Skeletal muscle satellite cell (primary cell): ENCODE data around the gene CRYGS.

Experiments
- H3K27me3 ChIP-seq: 2 replicates; pipeline ENCODE4 v1.7.0; 2013; ENCODE audit warnings: low read length; ENCODE audit not compliant: control insufficient read depth, insufficient read depth
- H3K36me3 ChIP-seq: 2 replicates; pipeline ENCODE4 v1.7.0; 2013; ENCODE audit warnings: mild to moderate bottlenecking, control low read depth, low read length; ENCODE audit not compliant: insufficient read depth
- H3K4me1 ChIP-seq: 2 replicates; pipeline ENCODE4 v1.7.0; 2013; ENCODE audit warnings: low read length; ENCODE audit not compliant: control insufficient read depth, insufficient read depth
- H3K4me2 ChIP-seq: 2 replicates; pipeline ENCODE4 v1.7.0; 2013; ENCODE audit warnings: mild to moderate bottlenecking, low read length
- H3K4me3 ChIP-seq: 2 replicates; pipeline ENCODE4 v1.7.0; 2013; ENCODE audit warnings: low read length
- H3K9ac ChIP-seq: 2 replicates; pipeline ENCODE4 v1.7.0; 2013; ENCODE audit warnings: mild to moderate bottlenecking, low read depth, low read length, moderate library complexity
- H3K9me3 ChIP-seq: replicated peaks from 2 replicates; pipeline ENCODE4 v1.7.0; 2013; ENCODE audit warnings: mild to moderate bottlenecking, control low read depth, low read length

CRYGS gene

DNA sequence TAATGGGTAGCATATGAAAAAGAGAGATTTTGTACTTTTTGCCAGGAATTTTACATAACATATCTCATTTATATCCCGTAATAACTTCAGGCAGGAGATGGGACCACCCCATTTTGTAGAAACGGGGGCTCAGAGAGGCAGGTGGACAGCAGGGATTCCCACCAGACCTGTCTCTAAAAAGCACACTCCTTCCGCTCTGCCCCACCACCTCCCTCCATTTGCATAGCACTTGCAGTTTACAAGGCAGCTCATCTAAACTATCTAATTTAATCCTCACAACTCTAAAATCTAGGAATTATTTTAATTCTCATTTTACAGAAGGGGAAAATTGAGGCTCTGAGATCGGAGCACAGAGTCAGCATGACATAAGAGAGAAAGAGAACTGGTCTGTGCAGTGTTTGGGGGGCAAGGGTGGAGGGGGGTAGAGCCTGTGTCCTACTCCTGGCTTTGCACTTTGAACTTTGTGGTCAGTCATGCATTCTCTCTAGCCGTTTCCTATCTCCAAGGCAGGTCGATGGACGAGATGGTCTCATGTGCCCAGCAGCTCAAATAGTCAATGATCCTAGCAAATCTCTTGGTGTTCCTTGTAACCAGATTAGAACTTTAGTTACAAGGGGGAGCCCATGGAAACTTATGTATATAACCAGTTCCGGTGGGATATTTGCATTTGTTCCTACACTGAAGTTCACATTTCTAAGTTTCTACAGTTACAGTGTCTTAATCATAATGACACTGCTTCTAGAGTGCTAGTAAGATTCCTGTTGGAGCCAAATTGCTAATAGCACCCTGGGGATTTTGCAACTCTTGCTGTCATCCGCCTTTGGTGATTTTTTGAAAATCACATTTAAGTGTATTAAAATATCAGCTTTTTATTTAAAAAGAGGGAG lies 18.6 kb downstream of the CRYGS start:
- Histone ChIP-seq H3K27me3 (no peaks in the 10 kb centered on the region), H3K4me3 (no peak overlapping the region), H3K9ac (no peak overlapping the region), H3K4me1 (no peaks in the 10 kb centered on the region), H3K9me3 (no peaks in the 10 kb centered on the region), H3K4me2 (no peak overlapping the region), H3K36me3 (no peaks in the 10 kb centered on the region)

DNA sequence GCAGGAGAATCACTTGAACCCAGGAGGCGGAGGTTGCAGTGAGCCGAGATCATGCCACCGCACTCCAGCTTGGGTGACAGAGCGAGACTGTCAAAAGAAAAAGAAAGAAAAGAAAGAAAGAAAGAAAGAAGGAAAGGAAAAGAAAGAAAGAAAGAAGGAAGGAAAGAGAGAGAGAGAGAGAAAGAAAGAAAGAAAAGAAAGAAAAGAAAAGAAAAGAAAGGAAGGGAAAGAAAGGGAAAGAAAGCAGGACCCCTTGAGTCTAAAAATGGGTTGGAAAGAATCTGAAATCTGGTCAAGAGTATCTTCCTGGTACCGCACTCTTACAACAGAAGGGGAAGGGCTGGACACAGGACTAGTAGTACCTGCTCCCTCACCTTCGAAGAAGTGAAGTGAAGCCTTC lies 19.6 kb downstream of the CRYGS start:
- H3K9ac ChIP-seq: no peak overlapping the region
- H3K36me3 ChIP-seq: no peaks in the 10 kb centered on the region
- no peaks in the 10 kb centered on the region for H3K9me3 ChIP-seq
- H3K4me3 ChIP-seq: no peak overlapping the region
- no peak overlapping the region for H3K4me2 ChIP-seq
- peaks cover 6% of the 10 kb centered on the region for H3K27me3 ChIP-seq
- no peaks in the 10 kb centered on the region for H3K4me1 ChIP-seq

DNA sequence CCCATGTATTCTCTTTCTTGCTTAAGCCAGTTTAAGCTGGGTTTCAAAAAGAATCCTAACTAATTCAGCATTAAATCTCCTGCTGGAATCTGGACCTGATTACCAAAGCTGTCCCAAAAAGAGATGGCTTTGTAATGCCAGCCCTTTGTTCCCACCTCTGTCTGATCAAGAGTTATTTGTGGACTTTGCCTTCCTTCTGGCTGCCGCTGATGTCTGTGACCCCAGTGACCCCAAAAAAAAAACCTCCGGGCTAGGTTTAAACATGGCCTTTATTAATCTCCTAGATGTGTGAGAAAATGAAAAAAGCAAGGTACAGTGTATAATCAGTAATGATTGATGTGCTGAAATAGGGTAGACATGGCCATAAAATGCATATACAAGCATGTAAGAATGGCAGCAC lies 20.7 kb downstream of the CRYGS start:
- Histone ChIP-seq H3K36me3 (no peaks in the 10 kb centered on the region), H3K9me3 (no peaks in the 10 kb centered on the region), H3K4me2 (no peak overlapping the region), H3K27me3 (peaks cover 11% of the 10 kb centered on the region), H3K9ac (no peak overlapping the region), H3K4me3 (no peak overlapping the region), H3K4me1 (no peaks in the 10 kb centered on the region)

DNA sequence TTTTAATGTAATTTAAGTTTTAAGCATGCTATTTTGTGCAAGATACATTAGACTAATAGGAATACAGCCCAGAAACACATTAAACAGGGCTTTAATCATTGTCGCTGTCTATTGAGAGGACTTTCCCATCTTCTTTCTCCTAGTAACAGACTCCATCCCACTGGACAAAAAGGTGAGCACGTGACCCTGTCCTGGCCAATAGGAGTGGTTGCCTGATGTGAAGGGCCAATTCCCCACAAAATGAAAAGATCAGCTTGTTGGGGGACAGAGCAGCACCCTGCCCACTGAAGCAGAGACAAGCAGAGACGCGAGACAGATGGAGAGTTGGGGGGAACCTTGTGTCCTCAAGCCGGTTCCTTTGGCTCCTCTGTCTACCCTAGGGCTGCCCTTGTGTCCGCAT lies 21.2 kb downstream of the CRYGS start:
- no peak overlapping the region for H3K4me2 ChIP-seq
- no peaks in the 10 kb centered on the region for H3K9me3 ChIP-seq
- H3K27me3 ChIP-seq: peaks cover 11% of the 10 kb centered on the region
- H3K4me1 ChIP-seq: no peaks in the 10 kb centered on the region
- no peak overlapping the region for H3K4me3 ChIP-seq
- no peak overlapping the region for H3K9ac ChIP-seq
- H3K36me3 ChIP-seq: no peaks in the 10 kb centered on the region

DNA sequence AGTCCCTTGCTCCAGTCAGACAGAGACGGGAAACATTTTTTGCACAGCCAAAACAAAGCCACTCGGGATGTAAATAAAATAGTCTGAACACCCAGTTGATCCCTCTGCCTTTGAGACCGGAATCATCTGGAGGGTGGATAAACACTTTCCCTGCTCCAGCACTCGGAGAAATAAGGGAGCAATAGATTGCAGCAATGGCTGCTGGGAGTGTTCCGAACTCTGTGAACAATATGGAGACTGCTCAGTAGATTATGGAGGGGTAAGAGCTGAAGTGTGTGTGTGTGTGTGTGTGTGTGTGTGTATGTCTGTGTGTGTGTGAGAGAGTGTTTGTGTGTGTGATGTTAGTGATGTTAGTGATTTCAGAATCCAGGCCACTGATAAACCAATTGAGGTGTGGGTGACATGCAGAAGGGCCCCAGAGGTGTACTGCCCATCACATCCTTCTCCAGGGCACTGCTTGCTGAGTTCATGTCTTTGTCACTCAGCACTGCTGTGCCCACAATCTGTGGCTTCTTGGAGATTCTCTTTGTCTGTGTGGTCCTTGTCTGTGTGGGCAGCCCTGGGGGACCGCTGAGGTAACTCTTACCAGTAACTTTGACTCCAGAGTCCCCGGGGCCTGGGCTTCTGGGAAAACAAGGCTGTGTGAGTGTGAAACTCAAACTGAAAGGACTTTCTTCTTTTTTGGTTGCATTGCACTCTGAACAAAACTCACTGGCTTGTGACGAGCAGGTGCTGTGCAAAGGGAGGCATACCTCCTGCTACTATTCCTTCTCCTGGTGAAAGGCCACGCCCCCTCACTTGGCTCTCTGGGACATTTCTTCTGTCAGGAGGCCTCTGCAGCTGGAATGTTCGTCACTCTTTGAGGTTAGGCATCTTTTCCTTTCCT lies 23.0 kb downstream of the CRYGS start:
- Histone ChIP-seq H3K4me1 (no peaks in the 10 kb centered on the region), H3K9me3 (peaks cover 5% of the 10 kb centered on the region), H3K36me3 (no peaks in the 10 kb centered on the region), H3K9ac (no peak overlapping the region), H3K4me2 (no peak overlapping the region), H3K4me3 (no peak overlapping the region), H3K27me3 (peaks cover 11% of the 10 kb centered on the region)

DNA sequence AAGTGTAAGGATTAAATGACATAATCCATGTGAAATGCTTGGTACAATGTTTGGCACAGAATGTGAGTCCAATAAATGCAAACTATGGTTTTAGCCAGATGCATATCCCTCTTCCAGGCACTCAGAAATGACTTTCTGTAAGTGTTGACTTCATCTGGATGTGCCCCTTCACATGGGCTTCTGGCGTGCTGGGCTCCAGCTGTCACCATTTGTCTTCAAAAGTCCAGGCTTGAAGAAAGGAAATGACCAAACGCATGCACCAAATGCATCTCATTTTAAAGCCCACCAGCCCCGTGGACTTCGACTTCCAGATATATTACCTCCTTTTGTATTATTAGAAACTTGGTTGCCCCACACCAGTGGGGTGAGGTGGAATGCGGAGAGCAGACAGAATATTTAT lies 23.7 kb downstream of the CRYGS start:
- no peak overlapping the region for H3K4me3 ChIP-seq

DNA sequence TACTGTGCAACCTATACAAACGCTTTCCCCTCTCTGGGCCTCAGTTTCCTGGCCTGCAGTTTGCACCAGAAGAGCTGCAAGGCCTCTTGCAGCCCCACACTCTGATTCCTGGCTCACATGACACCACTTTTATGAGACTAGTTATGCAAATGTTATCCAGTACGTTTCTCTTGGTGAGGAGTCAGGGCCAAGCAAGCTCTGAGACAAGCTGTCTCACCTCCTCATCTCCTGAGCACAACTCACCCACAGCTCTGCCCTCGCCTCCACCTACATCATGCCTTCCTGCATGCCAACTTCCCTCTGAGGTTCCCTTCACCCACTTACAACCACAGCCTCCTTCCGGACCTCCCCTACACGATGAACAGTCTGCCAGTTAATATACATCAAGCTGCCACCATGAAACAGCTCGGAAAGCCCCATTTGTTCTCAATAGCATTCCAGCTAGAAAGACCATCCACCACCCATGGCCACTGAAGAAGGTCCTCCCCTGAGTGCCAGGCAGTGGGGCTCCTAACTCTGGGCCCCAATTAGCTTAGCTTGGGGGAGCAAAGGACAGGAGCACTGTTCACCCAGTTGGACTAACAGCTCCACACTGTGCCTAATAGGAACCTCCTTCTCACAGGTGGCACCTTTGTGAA lies 25.0 kb downstream of the CRYGS start:
- H3K4me3 ChIP-seq: no peak overlapping the region
- no peaks in the 10 kb centered on the region for H3K4me1 ChIP-seq
- peaks cover 25% of the 10 kb centered on the region for H3K27me3 ChIP-seq
- peaks cover 5% of the 10 kb centered on the region for H3K9me3 ChIP-seq
- no peak overlapping the region for H3K4me2 ChIP-seq
- no peak overlapping the region for H3K9ac ChIP-seq
- no peaks in the 10 kb centered on the region for H3K36me3 ChIP-seq

More for the DNA sequence above, 23.7 kb downstream of the CRYGS start:
- Histone ChIP-seq H3K27me3 (peaks cover 12% of the 10 kb centered on the region), H3K4me1 (no peaks in the 10 kb centered on the region), H3K9ac (no peak overlapping the region), H3K4me2 (no peak overlapping the region), H3K36me3 (no peaks in the 10 kb centered on the region), H3K9me3 (peaks cover 5% of the 10 kb centered on the region)

DNA sequence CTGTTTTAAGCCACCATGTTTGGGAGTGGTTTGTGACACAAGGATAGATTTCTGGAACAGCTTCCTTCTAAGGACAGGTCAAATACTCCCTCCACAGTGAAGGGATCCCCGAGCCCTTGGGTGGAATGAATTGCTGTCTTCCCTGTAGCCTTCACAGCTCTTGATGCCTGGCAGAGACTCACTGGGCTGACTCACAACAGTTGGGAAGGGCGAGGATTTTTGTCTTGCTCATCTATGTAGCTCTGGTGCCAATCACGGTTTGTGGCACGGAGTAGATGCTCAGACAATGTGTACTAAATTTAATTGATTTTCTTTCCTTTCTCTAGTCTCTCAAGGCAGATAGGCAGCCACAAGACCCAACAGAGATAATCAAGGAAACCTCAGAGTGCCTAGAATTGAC lies 27.0 kb downstream of the CRYGS start:
- peaks cover 42% of the 10 kb centered on the region for H3K27me3 ChIP-seq
- H3K4me1 ChIP-seq: no peaks in the 10 kb centered on the region
- no peak overlapping the region for H3K4me3 ChIP-seq
- no peaks in the 10 kb centered on the region for H3K36me3 ChIP-seq
- H3K9me3 ChIP-seq: peaks cover 5% of the 10 kb centered on the region
- H3K4me2 ChIP-seq: no peak overlapping the region
- H3K9ac ChIP-seq: no peak overlapping the region

DNA sequence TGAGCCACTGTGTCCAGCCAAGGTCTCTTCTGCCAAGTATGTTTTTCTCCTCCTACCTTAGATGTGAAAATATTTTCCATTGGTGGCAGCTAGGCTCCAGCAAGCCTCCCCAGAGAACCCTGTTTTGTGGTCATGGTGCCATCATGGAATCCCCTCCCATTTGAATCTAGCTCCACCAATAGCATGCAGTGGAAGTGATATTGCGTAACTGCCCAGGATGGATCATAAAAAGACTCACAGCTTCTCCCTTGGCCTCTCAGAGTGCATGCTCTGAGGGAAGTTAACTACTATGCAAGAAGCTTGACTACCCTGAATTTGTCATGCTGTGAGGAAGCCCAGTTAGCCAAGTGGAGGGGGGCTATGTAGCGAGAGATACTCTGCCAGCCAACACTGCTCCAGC lies 27.5 kb downstream of the CRYGS start:
- Histone ChIP-seq H3K9ac (no peak overlapping the region), H3K4me2 (no peak overlapping the region), H3K9me3 (peaks cover 5% of the 10 kb centered on the region), H3K27me3 (peaks cover 47% of the 10 kb centered on the region), H3K36me3 (no peaks in the 10 kb centered on the region), H3K4me1 (no peaks in the 10 kb centered on the region), H3K4me3 (no peak overlapping the region)

DNA sequence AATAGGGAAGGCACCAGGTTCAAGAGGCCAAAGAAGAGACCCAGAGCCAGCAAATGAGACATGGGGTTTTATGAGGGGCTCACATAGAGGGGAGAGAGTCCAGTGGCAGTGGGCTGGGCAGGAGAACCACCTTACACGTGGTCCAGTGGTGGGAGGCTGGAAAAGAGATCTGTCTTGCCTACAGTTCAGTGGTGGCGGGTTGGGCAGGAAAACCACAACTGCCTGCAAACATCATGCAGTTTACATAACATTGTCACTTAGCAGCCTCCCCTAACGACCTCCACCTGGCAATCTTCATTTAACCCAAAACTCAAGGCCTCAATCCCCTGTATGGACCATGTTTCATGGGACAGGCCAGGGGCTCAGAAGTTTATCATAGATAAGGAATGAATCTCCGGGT lies 29.1 kb downstream of the CRYGS start:
- H3K9me3 ChIP-seq: peaks cover 5% of the 10 kb centered on the region
- no peak overlapping the region for H3K9ac ChIP-seq
- H3K4me3 ChIP-seq: no peak overlapping the region
- no peaks in the 10 kb centered on the region for H3K4me1 ChIP-seq
- H3K27me3 ChIP-seq: peaks cover 50% of the 10 kb centered on the region
- no peaks in the 10 kb centered on the region for H3K36me3 ChIP-seq
- no peak overlapping the region for H3K4me2 ChIP-seq

DNA sequence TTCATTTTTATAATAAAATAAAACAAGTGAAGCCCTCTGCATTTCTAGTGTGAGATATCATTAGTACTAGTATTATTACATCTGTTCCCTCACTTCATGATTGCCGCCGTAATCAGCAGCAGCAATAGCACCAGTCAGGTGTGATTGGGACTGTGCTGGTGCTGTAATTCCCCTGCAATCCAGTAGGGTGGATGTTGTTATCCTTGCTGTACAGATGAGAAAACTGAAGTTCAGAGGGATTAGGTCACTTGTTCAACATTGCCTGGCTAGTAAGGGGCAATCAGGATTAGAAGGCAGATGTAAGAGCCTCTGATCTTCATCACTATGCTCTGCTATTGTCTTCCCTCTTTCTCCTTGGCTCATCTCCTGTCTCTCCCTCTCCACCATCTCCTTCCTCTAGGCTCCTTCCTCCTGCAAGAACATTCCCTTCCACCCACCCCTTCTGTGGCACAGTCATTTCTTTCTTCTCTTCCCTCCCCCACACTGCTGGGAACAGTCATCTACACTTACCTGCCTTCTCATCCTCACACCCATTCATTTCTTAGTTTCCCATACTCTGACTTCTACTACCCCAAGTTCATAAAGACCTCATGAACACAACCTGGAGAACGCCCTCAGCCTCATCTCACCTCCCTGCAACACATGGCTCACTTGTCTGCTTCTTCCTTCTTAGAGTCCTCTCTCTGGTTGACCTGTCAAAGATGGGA lies 29.7 kb downstream of the CRYGS start:
- Histone ChIP-seq H3K36me3 (no peaks in the 10 kb centered on the region), H3K4me3 (no peak overlapping the region), H3K27me3 (peaks cover 49% of the 10 kb centered on the region), H3K4me1 (no peaks in the 10 kb centered on the region), H3K9me3 (peaks cover 5% of the 10 kb centered on the region), H3K4me2 (no peak overlapping the region), H3K9ac (no peak overlapping the region)
